ENCODE results near the gene LBP.
"Not testable (repeated sequence)": the region's sequence is repeated elsewhere in the genome, so short reads cannot be mapped to it uniquely, and the experiment has no call there.

LBP gene

GRCh38 chr20:38350879-38351775 lies 4.8 kb downstream of the LBP start:
- DNase-seq (ENCODE audit: low spot score) = no peak

- DNase-seq (ENCODE audit: low spot score) = no peak
Observed at GRCh38 chr20:38353316-38353715, 7.0 kb downstream of the LBP start.

GRCh38 chr20:38354227-38354626 lies 7.9 kb downstream of the LBP start:
- no peak for DNase-seq (ENCODE audit: low spot score)

- no peak for DNase-seq (ENCODE audit: low spot score)
Observed at GRCh38 chr20:38355161-38356012, 9.1 kb downstream of the LBP start.

- DNase-seq (ENCODE audit: low spot score) = no peak
Observed at GRCh38 chr20:38357653-38358207, 11.4 kb downstream of the LBP start.

GRCh38 chr20:38358556-38358955 lies 12.3 kb downstream of the LBP start:
- DNase-seq (ENCODE audit: low spot score) = no peak

GRCh38 chr20:38363004-38363747 lies 16.9 kb downstream of the LBP start:
- DNase-seq (ENCODE audit: low spot score) = no peak

- DNase-seq (ENCODE audit: low spot score) = no peak
Observed at GRCh38 chr20:38369389-38369788, 23.1 kb downstream of the LBP start.

GRCh38 chr20:38372806-38373205 lies 26.5 kb downstream of the LBP start:
- no peak for DNase-seq (ENCODE audit: low spot score)

GRCh38 chr20:38373231-38373867 lies 27.1 kb downstream of the LBP start:
- no peak for DNase-seq (ENCODE audit: low spot score)

GRCh38 chr20:38373898-38374297 lies 27.6 kb downstream of the LBP start:
- no peak for DNase-seq (ENCODE audit: low spot score)

- no peak for DNase-seq (ENCODE audit: low spot score)
Observed at GRCh38 chr20:38377039-38377685, 30.9 kb downstream of the LBP start.

- DNase-seq (ENCODE audit: low spot score) = not testable (repeated sequence)
Observed at GRCh38 chr20:38377838-38378237, 31.6 kb downstream of the LBP start.

GRCh38 chr20:38383147-38383546 lies 36.9 kb downstream of the LBP start:
- DNase-seq (ENCODE audit: low spot score) = no peak

GRCh38 chr20:38386004-38386403 lies 39.7 kb downstream of the LBP start:
- DNase-seq (ENCODE audit: low spot score) = no peak

GRCh38 chr20:38386851-38387250 lies 40.6 kb downstream of the LBP start:
- no peak for DNase-seq (ENCODE audit: low spot score)

GRCh38 chr20:38387953-38388352 lies 41.7 kb downstream of the LBP start:
- DNase-seq (ENCODE audit: low spot score) = no peak

GRCh38 chr20:38392356-38392755 lies 46.1 kb downstream of the LBP start:
- DNase-seq (ENCODE audit: low spot score) = no peak

GRCh38 chr20:38393259-38393658 lies 47.0 kb downstream of the LBP start:
- DNase-seq (ENCODE audit: low spot score) = no peak

GRCh38 chr20:38395165-38395564 lies 48.9 kb downstream of the LBP start:
- DNase-seq (ENCODE audit: low spot score) = no peak
